ENCODE results near the gene NRCAM.

Gene NRCAM

GRCh38 chr7:108415084-108415483, 41.2 kb downstream of the NRCAM start:
- Mint-ChIP-seq H3K36me3 (ENCODE audit: insufficient read depth) (no peaks in the 10 kb centered on the region), H3K4me3 (no peak overlapping the region), H3K27ac (no peak overlapping the region), H3K9me3 (peaks cover 0 to 2% of the 10 kb centered on the region in 2 donors), H3K4me1 (ENCODE audit: low read depth in 2 of 2) (peaks cover 0 to 4% of the 10 kb centered on the region in 2 donors), H3K27me3 (peaks cover 61 to 71% of the 10 kb centered on the region in 2 donors)
- ATAC-seq (replicated peaks) (no peak), DNase-seq (no peak)

GRCh38 chr7:108413782-108414492, 42.3 kb downstream of the NRCAM start:
- ATAC-seq (replicated peaks) (no peak), DNase-seq (no peak)
- H3K4me3 Mint-ChIP-seq = no peak overlapping the region
- peaks cover 0 to 4% of the 10 kb centered on the region in 2 donors for H3K4me1 Mint-ChIP-seq (ENCODE audit: low read depth in 2 of 2)
- H3K27ac Mint-ChIP-seq = no peak overlapping the region
- peaks cover 0 to 2% of the 10 kb centered on the region in 2 donors for H3K9me3 Mint-ChIP-seq
- no peaks in the 10 kb centered on the region for H3K36me3 Mint-ChIP-seq (ENCODE audit: insufficient read depth)
- peaks cover 51 to 62% of the 10 kb centered on the region in 2 donors for H3K27me3 Mint-ChIP-seq

- ATAC-seq (replicated peaks) = no peak
Observed at GRCh38 chr7:108413337-108413736, 42.9 kb downstream of the NRCAM start.

GRCh38 chr7:108409146-108409545, 47.1 kb downstream of the NRCAM start:
- no peaks in the 10 kb centered on the region for H3K4me1 Mint-ChIP-seq (ENCODE audit: low read depth in 2 of 2)
- H3K27ac Mint-ChIP-seq = no peak overlapping the region
- no peak overlapping the region for H3K4me3 Mint-ChIP-seq
- peaks cover 0 to 2% of the 10 kb centered on the region in 2 donors for H3K9me3 Mint-ChIP-seq
- H3K27me3 Mint-ChIP-seq = peaks cover 15 to 21% of the 10 kb centered on the region in 2 donors
- DNase-seq = no peak
- ATAC-seq (replicated peaks) = no peak
- no peaks in the 10 kb centered on the region for H3K36me3 Mint-ChIP-seq (ENCODE audit: insufficient read depth)

More at GRCh38 chr7:108413337-108413736, 42.9 kb downstream of the NRCAM start:
- DNase-seq = no peak
- H3K4me3 Mint-ChIP-seq = no peak overlapping the region
- peaks cover 0 to 2% of the 10 kb centered on the region in 2 donors for H3K9me3 Mint-ChIP-seq
- H3K27ac Mint-ChIP-seq = no peak overlapping the region
- H3K36me3 Mint-ChIP-seq (ENCODE audit: insufficient read depth) = no peaks in the 10 kb centered on the region
- peaks cover 0 to 4% of the 10 kb centered on the region in 2 donors for H3K4me1 Mint-ChIP-seq (ENCODE audit: low read depth in 2 of 2)
- H3K27me3 Mint-ChIP-seq = peaks cover 51 to 62% of the 10 kb centered on the region in 2 donors

GRCh38 chr7:108408296-108408991, 47.8 kb downstream of the NRCAM start:
- Mint-ChIP-seq H3K27ac (no peak overlapping the region), H3K27me3 (peaks cover 8 to 14% of the 10 kb centered on the region in 2 donors), H3K4me3 (no peak overlapping the region), H3K4me1 (ENCODE audit: low read depth in 2 of 2) (no peaks in the 10 kb centered on the region), H3K36me3 (ENCODE audit: insufficient read depth) (no peaks in the 10 kb centered on the region), H3K9me3 (peaks cover 0 to 2% of the 10 kb centered on the region in 2 donors)
- ATAC-seq (replicated peaks) = no peak
- no peak for DNase-seq

- Mint-ChIP-seq H3K9me3 (no peaks in the 10 kb centered on the region), H3K27ac (no peak overlapping the region), H3K4me3 (no peak overlapping the region), H3K36me3 (ENCODE audit: insufficient read depth) (no peaks in the 10 kb centered on the region), H3K27me3 (peaks cover 4 to 8% of the 10 kb centered on the region in 2 donors), H3K4me1 (ENCODE audit: low read depth in 2 of 2) (no peaks in the 10 kb centered on the region)
- DNase-seq (no peak), ATAC-seq (replicated peaks) (no peak)
Observed at GRCh38 chr7:108407676-108408075, 48.6 kb downstream of the NRCAM start.

GRCh38 chr7:108406222-108406890, 49.9 kb downstream of the NRCAM start:
- ATAC-seq (replicated peaks) (no peak), DNase-seq (no peak)
- no peak overlapping the region for H3K4me3 Mint-ChIP-seq
- H3K36me3 Mint-ChIP-seq (ENCODE audit: insufficient read depth) = no peaks in the 10 kb centered on the region
- H3K27ac Mint-ChIP-seq = no peak overlapping the region
- no peaks in the 10 kb centered on the region for H3K9me3 Mint-ChIP-seq
- no peaks in the 10 kb centered on the region for H3K4me1 Mint-ChIP-seq (ENCODE audit: low read depth in 2 of 2)
- H3K27me3 Mint-ChIP-seq = peaks cover 4 to 8% of the 10 kb centered on the region in 2 donors

- Mint-ChIP-seq H3K9me3 (no peaks in the 10 kb centered on the region), H3K27me3 (peaks cover 4 to 8% of the 10 kb centered on the region in 2 donors), H3K36me3 (ENCODE audit: insufficient read depth) (no peaks in the 10 kb centered on the region), H3K27ac (no peak overlapping the region), H3K4me1 (ENCODE audit: low read depth in 2 of 2) (no peaks in the 10 kb centered on the region), H3K4me3 (no peak overlapping the region)
- ATAC-seq (replicated peaks) (no peak), DNase-seq (no peak)
Observed at GRCh38 chr7:108404509-108405420, 51.5 kb downstream of the NRCAM start.

GRCh38 chr7:108403597-108404217, 52.5 kb downstream of the NRCAM start:
- H3K4me3 Mint-ChIP-seq = no peak overlapping the region
- no peak overlapping the region for H3K27ac Mint-ChIP-seq
- H3K27me3 Mint-ChIP-seq = peaks cover 4 to 5% of the 10 kb centered on the region in 2 donors
- H3K36me3 Mint-ChIP-seq (ENCODE audit: insufficient read depth) = no peaks in the 10 kb centered on the region
- H3K9me3 Mint-ChIP-seq = no peaks in the 10 kb centered on the region
- DNase-seq (no peak), ATAC-seq (replicated peaks) (no peak)
- no peaks in the 10 kb centered on the region for H3K4me1 Mint-ChIP-seq (ENCODE audit: low read depth in 2 of 2)

GRCh38 chr7:108402865-108403264, 53.4 kb downstream of the NRCAM start:
- Mint-ChIP-seq H3K27me3 (peaks cover 0 to 7% of the 10 kb centered on the region in 2 donors), H3K36me3 (ENCODE audit: insufficient read depth) (no peaks in the 10 kb centered on the region), H3K4me1 (ENCODE audit: low read depth in 2 of 2) (no peaks in the 10 kb centered on the region), H3K4me3 (no peak overlapping the region), H3K9me3 (no peaks in the 10 kb centered on the region), H3K27ac (no peak overlapping the region)
- ATAC-seq (replicated peaks) = no peak
- no peak for DNase-seq

GRCh38 chr7:108396080-108396479, 60.2 kb downstream of the NRCAM start:
- no peak overlapping the region for H3K27ac Mint-ChIP-seq
- no peaks in the 10 kb centered on the region for H3K36me3 Mint-ChIP-seq (ENCODE audit: insufficient read depth)
- ATAC-seq (replicated peaks) (no peak), DNase-seq (no peak)
- no peak overlapping the region for H3K4me3 Mint-ChIP-seq
- peaks cover 9 to 25% of the 10 kb centered on the region in 2 donors for H3K27me3 Mint-ChIP-seq
- no peaks in the 10 kb centered on the region for H3K9me3 Mint-ChIP-seq
- no peaks in the 10 kb centered on the region for H3K4me1 Mint-ChIP-seq (ENCODE audit: low read depth in 2 of 2)

GRCh38 chr7:108395426-108395825, 60.8 kb downstream of the NRCAM start:
- Mint-ChIP-seq H3K27me3 (peaks cover 9 to 28% of the 10 kb centered on the region in 2 donors), H3K27ac (no peak overlapping the region), H3K9me3 (peaks cover 0 to 1% of the 10 kb centered on the region in 2 donors), H3K36me3 (ENCODE audit: insufficient read depth) (no peaks in the 10 kb centered on the region), H3K4me1 (ENCODE audit: low read depth in 2 of 2) (no peaks in the 10 kb centered on the region), H3K4me3 (no peak overlapping the region)
- DNase-seq (no peak), ATAC-seq (replicated peaks) (no peak)
